HepG2 (cell line): Measurements from ENCODE around the gene UGT1A7. TPM values are rescaled to one million over a fixed set of nuclear protein-coding genes. Genes with fewer than 3 reads are reported as not detected.

Experiments used
- ATAC-seq: fragments of 200-7000 bp; cut with Tn5 transposase; 3 replicates; pipeline ENCODE4 v1.9.1; 2020; ENCODE audit warnings: mild to moderate bottlenecking, moderate library complexity
- BruUV-seq: library from RNA; stranded (reverse); fragments of 400-500 nt; replicated peaks from 2 replicates; lab custom pipeline; 2021; lab: Mats Ljungman, UMichigan
- CTCF ChIA-PET: fragments of 300-600 bp; formaldehyde crosslinking; extraction: SDS; loops from one replicate; lab custom pipeline; 2021; ENCODE audit warnings: low total read pairs, inconsistent platforms, low intra/inter-chr PET ratio; lab: Yijun Ruan, JAX
- POLR2A ChIA-PET: fragments of 350-600 bp; sonication (Branson Sonifier 250); formaldehyde crosslinking; loops from one replicate; lab custom pipeline; 2020; ENCODE audit warnings: antibody characterized with exemption, inconsistent platforms; lab: Yijun Ruan, JAX
- DNase-seq: peaks from one replicate; pipeline ENCODE4 v3.0.0-alpha.2; 2015; ENCODE audit warnings: low spot score
- FAIRE-seq: peaks from 3 replicates; lab custom pipeline; 2011; peaks lifted over from hg19 to GRCh38; lab: Jason Lieb, UNC
- H2AFZ ChIP-seq: one replicate; pipeline ENCODE4 v1.6.1; 2011; ENCODE audit warnings: low read length, inconsistent platforms
- H3K27ac ChIP-seq: fragments of 300-600 bp; 3 replicates; pipeline ENCODE4 v1.8.0; 2011; ENCODE audit warnings: mixed run types, mild to moderate bottlenecking, mixed read lengths, low read length, inconsistent platforms; ENCODE audit not compliant: insufficient read depth; ENCODE audit errors: extremely low read length
- H3K27me3 ChIP-seq, 2 experiments: fragments of 200-600 bp in 1 of 2; 2 replicates in 1 of 2; 3 replicates in 1 of 2; pipeline versions ENCODE4 v1.6.0 to v1.8.0; 2011; ENCODE audit warnings: low read length in 2 of 2, mild to moderate bottlenecking in 2 of 2, moderate library complexity in 2 of 2, inconsistent platforms in 1 of 2; ENCODE audit not compliant: insufficient read depth in 2 of 2, control insufficient read depth in 1 of 2
- H3K36me3 ChIP-seq, 2 experiments: fragments of 200-600 bp in 1 of 2; replicated peaks in 1 of 2; 2 replicates in 1 of 2; 3 replicates in 1 of 2; pipeline versions ENCODE4 v1.5.1 to v1.8.0; 2011; ENCODE audit warnings: low read length in 2 of 2, inconsistent platforms in 1 of 2; ENCODE audit not compliant: insufficient read depth in 2 of 2, control insufficient read depth in 1 of 2
- H3K4me1 ChIP-seq: 2 replicates; pipeline ENCODE4 v1.5.1; 2012; ENCODE audit warnings: low read length, inconsistent platforms; ENCODE audit not compliant: insufficient read depth
- H3K4me2 ChIP-seq: 2 replicates; pipeline ENCODE4 v1.6.0; 2011; ENCODE audit warnings: low read depth, low read length, inconsistent platforms
- H3K4me3 ChIP-seq, 3 experiments: fragments of 200-600 bp in 1 of 3; sonication (generic), shearing (Covaris generic) in 1 of 3; replicated peaks in 1 of 3; 2 replicates each; pipeline ENCODE4 v1.5.1; 2011 to 2016; ENCODE audit warnings: low read length in 3 of 3, inconsistent platforms in 2 of 3, low read depth in 2 of 3, mild to moderate bottlenecking in 2 of 3, control low read depth in 1 of 3, mixed read lengths in 1 of 3; ENCODE audit not compliant: insufficient read depth in 1 of 3
- H3K79me2 ChIP-seq: one replicate; pipeline ENCODE4 v1.6.1; 2011; ENCODE audit warnings: low read length, inconsistent platforms; ENCODE audit not compliant: insufficient read depth
- H3K9ac ChIP-seq: 2 replicates; pipeline ENCODE4 v1.6.0; 2011; ENCODE audit warnings: mild to moderate bottlenecking, low read depth, low read length, inconsistent platforms; ENCODE audit not compliant: insufficient read depth
- H3K9me3 ChIP-seq: 2 replicates; pipeline ENCODE4 v1.5.1; 2012; ENCODE audit warnings: mild to moderate bottlenecking, low read length
- H4K20me1 ChIP-seq: 2 replicates; pipeline ENCODE4 v1.6.0; 2011; ENCODE audit warnings: inconsistent platforms, mild to moderate bottlenecking, low read length, moderate library complexity; ENCODE audit not compliant: insufficient read depth
- BHLHE40 ChIP-seq: IDR thresholded peaks from 2 replicates; pipeline ENCODE4 v1.6.1; 2011; ENCODE audit warnings: low read length, improper control_type of control experiment
- MXI1 ChIP-seq: IDR thresholded peaks from 3 replicates; pipeline ENCODE4 v1.6.1; 2012; ENCODE audit warnings: low read depth, low read length, inconsistent platforms, borderline replicate concordance
- NCOA5 ChIP-seq: sonication (generic); formaldehyde crosslinking; IDR thresholded peaks from 2 replicates; pipeline ENCODE4 v1.4.0; 2020; ENCODE audit warnings: missing genetic modification reagents
- RELA ChIP-seq: sonication (generic); formaldehyde crosslinking; IDR thresholded peaks from 2 replicates; pipeline ENCODE4 v1.4.0; 2020; ENCODE audit warnings: missing genetic modification reagents
- SATB2 ChIP-seq: sonication (generic); formaldehyde crosslinking; IDR thresholded peaks from 2 replicates; pipeline ENCODE4 v1.5.0; 2020; ENCODE audit warnings: missing genetic modification reagents
- TRIM24 ChIP-seq: sonication (generic); formaldehyde crosslinking; IDR thresholded peaks from 2 replicates; pipeline ENCODE4 v1.8.0; 2022; ENCODE audit warnings: mild to moderate bottlenecking, missing genetic modification reagents
- ZBTB21 ChIP-seq: sonication (generic); formaldehyde crosslinking; IDR thresholded peaks from 2 replicates; pipeline ENCODE4 v1.4.0; 2020; ENCODE audit warnings: missing genetic modification reagents
- ZNF331 ChIP-seq: sonication (generic); formaldehyde crosslinking; IDR thresholded peaks from 2 replicates; pipeline ENCODE4 v1.4.0; 2020; ENCODE audit warnings: missing genetic modification reagents
- ZNF841 ChIP-seq: sonication (generic); formaldehyde crosslinking; IDR thresholded peaks from 2 replicates; pipeline ENCODE4 v1.8.1; 2023; ENCODE audit warnings: missing genetic modification reagents, borderline replicate concordance
- WGBS: methylation state at CpG from one replicate; pipeline ENCODE4 v1.1.6; 2017; ENCODE audit warnings: low lambda C conversion rate; 5-methylcytosine and 5-hydroxymethylcytosine counted together
- in situ Hi-C: cut with HindIII; loops from 2 replicates; pipeline ENCODE4 v1.10.0; 2017; ENCODE audit warnings: low pct_unique_long_range_greater_than_20kb; ENCODE audit not compliant: extremely low pct_ligation_motif_present
- intact Hi-C: fragments of 100-400 bp; cut with micrococcal nuclease; formaldehyde crosslinking; loops from one replicate; pipeline ENCODE4 v1.10.0; 2022; ENCODE audit not compliant: unreplicated experiment
- polyA plus RNA-seq, 8 experiments: library from polyadenylated mRNA; depleted of rRNA in 3 of 8; stranded (reverse) in 7 of 8; unstranded in 1 of 8; fragments of >200 nt; fragmentation: Illumina TruSeq in 4 of 8; extraction: Trizol in 4 of 8; gene quantifications; 2 replicates each; pipeline versions ENCODE4 v1.2.1 to v1.2.3, GENCODE V29; 2011 to 2016; ENCODE audit warnings: low read depth in 4 of 8, missing spikeins in 1 of 8, mixed read lengths in 1 of 8; ENCODE audit not compliant: insufficient read depth in 1 of 8
- total RNA-seq, 5 experiments: library from RNA; depleted of rRNA; stranded (reverse); fragments of >200 nt; fragmentation: Illumina TruSeq; extraction: Trizol; gene quantifications; 2 replicates each; pipeline ENCODE4 v1.2.3, GENCODE V29; 2016; ENCODE audit warnings: low read depth in 1 of 5
- TF ChIP-seq, protein P1 (sequence below): sonication (generic); formaldehyde crosslinking; IDR thresholded peaks from 2 replicates; pipeline ENCODE4 v1.4.0; 2020; ENCODE audit warnings: mild to moderate bottlenecking, missing genetic modification reagents
- TF ChIP-seq, protein P2 (sequence below): sonication (generic); formaldehyde crosslinking; IDR thresholded peaks from 2 replicates; pipeline ENCODE4 v1.4.0; 2020; ENCODE audit warnings: missing genetic modification reagents, low read depth, mild to moderate bottlenecking, borderline replicate concordance
- TF ChIP-seq, protein P3 (sequence below): IDR thresholded peaks from 2 replicates; pipeline ENCODE4 v1.6.1; 2016; ENCODE audit warnings: low read depth, missing genetic modification reagents, missing compliant biosample characterization
- TF ChIP-seq, protein P4 (sequence below): sonication (generic); formaldehyde crosslinking; IDR thresholded peaks from 2 replicates; pipeline ENCODE4 v1.4.0; 2020; ENCODE audit warnings: missing genetic modification reagents
- TF ChIP-seq, protein P5 (sequence below): sonication (generic); formaldehyde crosslinking; IDR thresholded peaks from 2 replicates; pipeline ENCODE4 v1.4.0; 2020; ENCODE audit warnings: mild to moderate bottlenecking, missing genetic modification reagents

Gene UGT1A7
- total and polyA plus RNA-seq, 2 of the 13 experiments (the other 11 are each of a cell fraction or from before 2014, with no cell fraction given): not detected

DNA sequence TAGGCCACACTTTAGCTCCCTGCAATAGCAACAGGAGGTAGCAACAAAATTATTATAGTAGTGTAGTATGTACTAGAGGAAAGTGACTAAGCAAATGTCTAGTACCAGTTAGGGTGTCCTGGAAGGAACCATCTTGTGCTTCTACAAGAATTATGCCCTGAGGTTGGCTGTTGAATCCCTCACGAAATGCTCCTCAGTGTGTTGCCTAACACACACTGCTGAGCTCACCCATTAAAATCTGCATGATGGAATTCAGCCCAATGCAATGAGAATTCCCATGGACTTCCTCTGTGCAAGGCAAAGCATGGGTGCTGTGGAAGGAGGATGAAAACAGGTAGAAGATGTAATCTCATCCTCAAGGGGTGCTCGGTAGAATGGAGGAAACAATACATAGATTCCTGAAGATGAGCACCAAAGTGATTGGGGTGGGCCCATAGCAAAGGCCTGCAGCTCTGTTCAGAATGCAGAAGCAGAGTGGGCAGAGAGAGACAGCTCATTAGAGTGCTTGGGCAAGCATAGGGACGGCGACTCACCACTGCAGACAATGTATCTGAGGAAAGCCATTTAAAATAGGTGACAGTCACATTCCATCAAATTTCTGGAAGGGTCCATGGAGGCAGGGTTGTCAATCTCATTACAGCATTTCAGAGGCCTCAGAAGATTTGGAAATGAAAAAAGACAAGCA, 1.2 kb upstream of the UGT1A7 start:
- FAIRE-seq (no peak), DNase-seq (no peak), ATAC-seq (no peak)
- no peaks in the 10 kb centered on the region for H4K20me1 ChIP-seq
- ChIA-PET POLR2A (no interaction called here), CTCF (no interaction called here)
- BruUV-seq: no TSS peak
- no peak overlapping the region for H3K27ac ChIP-seq
- no peak for TF ChIP-seq NCOA5
- TF ChIP-seq ZNF331: no peak
- TF ChIP-seq ZNF841 (CRISPR knock-in tag): no peak
- TF ChIP-seq ZBTB21 (CRISPR knock-in tag): no peak
- no peak for TF ChIP-seq RELA (CRISPR knock-in tag)
- TF ChIP-seq TRIM24 (CRISPR knock-in tag): no peak
- TF ChIP-seq SATB2 (CRISPR knock-in tag): no peak
- TF ChIP-seq, protein P1, sequence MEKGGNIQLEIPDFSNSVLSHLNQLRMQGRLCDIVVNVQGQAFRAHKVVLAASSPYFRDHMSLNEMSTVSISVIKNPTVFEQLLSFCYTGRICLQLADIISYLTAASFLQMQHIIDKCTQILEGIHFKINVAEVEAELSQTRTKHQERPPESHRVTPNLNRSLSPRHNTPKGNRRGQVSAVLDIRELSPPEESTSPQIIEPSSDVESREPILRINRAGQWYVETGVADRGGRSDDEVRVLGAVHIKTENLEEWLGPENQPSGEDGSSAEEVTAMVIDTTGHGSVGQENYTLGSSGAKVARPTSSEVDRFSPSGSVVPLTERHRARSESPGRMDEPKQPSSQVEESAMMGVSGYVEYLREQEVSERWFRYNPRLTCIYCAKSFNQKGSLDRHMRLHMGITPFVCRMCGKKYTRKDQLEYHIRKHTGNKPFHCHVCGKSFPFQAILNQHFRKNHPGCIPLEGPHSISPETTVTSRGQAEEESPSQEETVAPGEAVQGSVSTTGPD (CRISPR knock-in tag): no peak
- TF ChIP-seq, protein P2, sequence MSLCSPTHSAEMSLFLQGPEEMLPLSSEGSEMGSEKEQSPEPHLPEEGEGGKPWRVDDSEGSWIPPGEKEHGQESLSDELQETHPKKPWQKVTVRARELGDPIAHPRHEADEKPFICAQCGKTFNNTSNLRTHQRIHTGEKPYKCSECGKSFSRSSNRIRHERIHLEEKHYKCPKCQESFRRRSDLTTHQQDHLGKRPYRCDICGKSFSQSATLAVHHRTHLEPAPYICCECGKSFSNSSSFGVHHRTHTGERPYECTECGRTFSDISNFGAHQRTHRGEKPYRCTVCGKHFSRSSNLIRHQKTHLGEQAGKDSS (CRISPR knock-in tag): no peak
- TF ChIP-seq, protein P3, sequence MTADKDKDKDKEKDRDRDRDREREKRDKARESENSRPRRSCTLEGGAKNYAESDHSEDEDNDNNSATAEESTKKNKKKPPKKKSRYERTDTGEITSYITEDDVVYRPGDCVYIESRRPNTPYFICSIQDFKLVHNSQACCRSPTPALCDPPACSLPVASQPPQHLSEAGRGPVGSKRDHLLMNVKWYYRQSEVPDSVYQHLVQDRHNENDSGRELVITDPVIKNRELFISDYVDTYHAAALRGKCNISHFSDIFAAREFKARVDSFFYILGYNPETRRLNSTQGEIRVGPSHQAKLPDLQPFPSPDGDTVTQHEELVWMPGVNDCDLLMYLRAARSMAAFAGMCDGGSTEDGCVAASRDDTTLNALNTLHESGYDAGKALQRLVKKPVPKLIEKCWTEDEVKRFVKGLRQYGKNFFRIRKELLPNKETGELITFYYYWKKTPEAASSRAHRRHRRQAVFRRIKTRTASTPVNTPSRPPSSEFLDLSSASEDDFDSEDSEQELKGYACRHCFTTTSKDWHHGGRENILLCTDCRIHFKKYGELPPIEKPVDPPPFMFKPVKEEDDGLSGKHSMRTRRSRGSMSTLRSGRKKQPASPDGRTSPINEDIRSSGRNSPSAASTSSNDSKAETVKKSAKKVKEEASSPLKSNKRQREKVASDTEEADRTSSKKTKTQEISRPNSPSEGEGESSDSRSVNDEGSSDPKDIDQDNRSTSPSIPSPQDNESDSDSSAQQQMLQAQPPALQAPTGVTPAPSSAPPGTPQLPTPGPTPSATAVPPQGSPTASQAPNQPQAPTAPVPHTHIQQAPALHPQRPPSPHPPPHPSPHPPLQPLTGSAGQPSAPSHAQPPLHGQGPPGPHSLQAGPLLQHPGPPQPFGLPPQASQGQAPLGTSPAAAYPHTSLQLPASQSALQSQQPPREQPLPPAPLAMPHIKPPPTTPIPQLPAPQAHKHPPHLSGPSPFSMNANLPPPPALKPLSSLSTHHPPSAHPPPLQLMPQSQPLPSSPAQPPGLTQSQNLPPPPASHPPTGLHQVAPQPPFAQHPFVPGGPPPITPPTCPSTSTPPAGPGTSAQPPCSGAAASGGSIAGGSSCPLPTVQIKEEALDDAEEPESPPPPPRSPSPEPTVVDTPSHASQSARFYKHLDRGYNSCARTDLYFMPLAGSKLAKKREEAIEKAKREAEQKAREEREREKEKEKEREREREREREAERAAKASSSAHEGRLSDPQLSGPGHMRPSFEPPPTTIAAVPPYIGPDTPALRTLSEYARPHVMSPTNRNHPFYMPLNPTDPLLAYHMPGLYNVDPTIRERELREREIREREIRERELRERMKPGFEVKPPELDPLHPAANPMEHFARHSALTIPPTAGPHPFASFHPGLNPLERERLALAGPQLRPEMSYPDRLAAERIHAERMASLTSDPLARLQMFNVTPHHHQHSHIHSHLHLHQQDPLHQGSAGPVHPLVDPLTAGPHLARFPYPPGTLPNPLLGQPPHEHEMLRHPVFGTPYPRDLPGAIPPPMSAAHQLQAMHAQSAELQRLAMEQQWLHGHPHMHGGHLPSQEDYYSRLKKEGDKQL: no peak
- no peak for TF ChIP-seq MXI1
- TF ChIP-seq, protein P4, sequence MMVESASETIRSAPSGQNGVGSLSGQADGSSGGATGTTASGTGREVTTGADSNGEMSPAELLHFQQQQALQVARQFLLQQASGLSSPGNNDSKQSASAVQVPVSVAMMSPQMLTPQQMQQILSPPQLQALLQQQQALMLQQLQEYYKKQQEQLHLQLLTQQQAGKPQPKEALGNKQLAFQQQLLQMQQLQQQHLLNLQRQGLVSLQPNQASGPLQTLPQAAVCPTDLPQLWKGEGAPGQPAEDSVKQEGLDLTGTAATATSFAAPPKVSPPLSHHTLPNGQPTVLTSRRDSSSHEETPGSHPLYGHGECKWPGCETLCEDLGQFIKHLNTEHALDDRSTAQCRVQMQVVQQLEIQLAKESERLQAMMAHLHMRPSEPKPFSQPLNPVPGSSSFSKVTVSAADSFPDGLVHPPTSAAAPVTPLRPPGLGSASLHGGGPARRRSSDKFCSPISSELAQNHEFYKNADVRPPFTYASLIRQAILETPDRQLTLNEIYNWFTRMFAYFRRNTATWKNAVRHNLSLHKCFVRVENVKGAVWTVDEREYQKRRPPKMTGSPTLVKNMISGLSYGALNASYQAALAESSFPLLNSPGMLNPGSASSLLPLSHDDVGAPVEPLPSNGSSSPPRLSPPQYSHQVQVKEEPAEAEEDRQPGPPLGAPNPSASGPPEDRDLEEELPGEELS (CRISPR knock-in tag): no peak
- TF ChIP-seq, protein P5, sequence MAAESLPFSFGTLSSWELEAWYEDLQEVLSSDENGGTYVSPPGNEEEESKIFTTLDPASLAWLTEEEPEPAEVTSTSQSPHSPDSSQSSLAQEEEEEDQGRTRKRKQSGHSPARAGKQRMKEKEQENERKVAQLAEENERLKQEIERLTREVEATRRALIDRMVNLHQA (CRISPR knock-in tag): no peak
- TF ChIP-seq BHLHE40: no peak
- no peak overlapping the region for H3K4me3 ChIP-seq
- no peaks in the 10 kb centered on the region for H3K27me3 ChIP-seq
- H3K4me2 ChIP-seq: no peak overlapping the region
- in situ Hi-C loops: no loop called here
- intact Hi-C loops: no loop called here
- H3K4me1 ChIP-seq: no peaks in the 10 kb centered on the region
- H3K9ac ChIP-seq: no peak overlapping the region
- H3K36me3 ChIP-seq: no peaks in the 10 kb centered on the region
- no peaks in the 10 kb centered on the region for H3K9me3 ChIP-seq
- no peak overlapping the region for H2AFZ ChIP-seq
- 56% methylated on average over 4 of the region's 4 CpGs for WGBS
- H3K79me2 ChIP-seq: no peaks in the 10 kb centered on the region
